Chondrocyte (in vitro differentiated cells): ENCODE results near the gene CASP4. TPM values are rescaled to one million over a fixed set of nuclear protein-coding genes. Genes with fewer than 3 reads are reported as not detected.
A peak's percentile ranks its signal among the peaks of the same experiment; 100 is the strongest.

Source experiments
- DNase-seq: peaks from one replicate; pipeline ENCODE4 v3.0.0; 2021; ENCODE audit warnings: mixed read lengths, low spot score
- H3K27ac Mint-ChIP-seq: one replicate; pipeline ENCODE4 v1.8.0; 2021; ENCODE audit warnings: mild to moderate bottlenecking, moderate library complexity, mixed read lengths; ENCODE audit not compliant: unreplicated experiment
- H3K27me3 Mint-ChIP-seq: 2 replicates; pipeline ENCODE4 v1.8.0; 2021; ENCODE audit warnings: low read depth, mixed read lengths
- H3K36me3 Mint-ChIP-seq: 2 replicates; pipeline ENCODE4 v1.8.0; 2021; ENCODE audit warnings: low read depth, mixed read lengths
- H3K4me1 Mint-ChIP-seq: 2 replicates; pipeline ENCODE4 v1.8.0; 2021; ENCODE audit warnings: low read depth, mild to moderate bottlenecking, mixed read lengths
- H3K4me3 Mint-ChIP-seq: one replicate; pipeline ENCODE4 v1.8.0; 2021; ENCODE audit warnings: mild to moderate bottlenecking, moderate library complexity, mixed read lengths; ENCODE audit not compliant: unreplicated experiment
- H3K9me3 Mint-ChIP-seq: 2 replicates; pipeline ENCODE4 v1.8.0; 2021; ENCODE audit warnings: low read depth, mixed read lengths
- total RNA-seq: library from RNA; stranded (reverse); gene quantifications from 3 replicates; pipeline ENCODE4 v1.2.1, GENCODE V29; 2021
- TF ChIP-seq, protein P1 (sequence below): fragments of 200-600 bp; sonication (generic); IDR thresholded peaks from 2 replicates; pipeline ENCODE4 v1.5.0; 2021; ENCODE audit warnings: antibody characterized with exemption, mild to moderate bottlenecking, moderate library complexity

CASP4 gene
- total RNA-seq, 1 donor from 2014 or later = 1.2 TPM

DNA sequence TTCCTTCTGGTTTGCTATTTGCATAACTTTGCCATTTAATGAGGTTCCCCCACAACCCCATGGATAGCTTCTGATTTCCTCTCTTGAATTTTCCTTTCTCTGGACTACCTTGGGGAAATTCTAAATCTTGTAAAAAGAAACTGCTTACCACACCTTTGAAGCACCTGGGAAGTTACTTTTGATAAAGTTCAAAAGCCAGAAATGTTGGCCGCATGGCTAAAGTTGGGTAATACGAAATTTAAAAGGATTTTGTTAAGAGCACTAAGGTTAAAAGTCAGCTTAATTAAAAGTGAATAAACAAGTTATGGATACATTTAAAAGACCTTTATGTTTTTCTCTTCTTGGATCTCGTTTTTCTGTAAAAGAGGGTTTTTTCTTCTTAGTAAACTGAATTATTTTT, 5.5 kb downstream of the CASP4 start:
- peaks cover 3% of the 10 kb centered on the region for H3K9me3 Mint-ChIP-seq
- no peaks in the 10 kb centered on the region for H3K27me3 Mint-ChIP-seq
- TF ChIP-seq, protein P1, sequence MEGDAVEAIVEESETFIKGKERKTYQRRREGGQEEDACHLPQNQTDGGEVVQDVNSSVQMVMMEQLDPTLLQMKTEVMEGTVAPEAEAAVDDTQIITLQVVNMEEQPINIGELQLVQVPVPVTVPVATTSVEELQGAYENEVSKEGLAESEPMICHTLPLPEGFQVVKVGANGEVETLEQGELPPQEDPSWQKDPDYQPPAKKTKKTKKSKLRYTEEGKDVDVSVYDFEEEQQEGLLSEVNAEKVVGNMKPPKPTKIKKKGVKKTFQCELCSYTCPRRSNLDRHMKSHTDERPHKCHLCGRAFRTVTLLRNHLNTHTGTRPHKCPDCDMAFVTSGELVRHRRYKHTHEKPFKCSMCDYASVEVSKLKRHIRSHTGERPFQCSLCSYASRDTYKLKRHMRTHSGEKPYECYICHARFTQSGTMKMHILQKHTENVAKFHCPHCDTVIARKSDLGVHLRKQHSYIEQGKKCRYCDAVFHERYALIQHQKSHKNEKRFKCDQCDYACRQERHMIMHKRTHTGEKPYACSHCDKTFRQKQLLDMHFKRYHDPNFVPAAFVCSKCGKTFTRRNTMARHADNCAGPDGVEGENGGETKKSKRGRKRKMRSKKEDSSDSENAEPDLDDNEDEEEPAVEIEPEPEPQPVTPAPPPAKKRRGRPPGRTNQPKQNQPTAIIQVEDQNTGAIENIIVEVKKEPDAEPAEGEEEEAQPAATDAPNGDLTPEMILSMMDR = no peak
- H3K4me3 Mint-ChIP-seq = no peak overlapping the region
- H3K36me3 Mint-ChIP-seq = no peaks in the 10 kb centered on the region
- H3K27ac Mint-ChIP-seq = no peak overlapping the region
- H3K4me1 Mint-ChIP-seq = peaks cover 5% of the 10 kb centered on the region
- DNase-seq = no peak

DNA sequence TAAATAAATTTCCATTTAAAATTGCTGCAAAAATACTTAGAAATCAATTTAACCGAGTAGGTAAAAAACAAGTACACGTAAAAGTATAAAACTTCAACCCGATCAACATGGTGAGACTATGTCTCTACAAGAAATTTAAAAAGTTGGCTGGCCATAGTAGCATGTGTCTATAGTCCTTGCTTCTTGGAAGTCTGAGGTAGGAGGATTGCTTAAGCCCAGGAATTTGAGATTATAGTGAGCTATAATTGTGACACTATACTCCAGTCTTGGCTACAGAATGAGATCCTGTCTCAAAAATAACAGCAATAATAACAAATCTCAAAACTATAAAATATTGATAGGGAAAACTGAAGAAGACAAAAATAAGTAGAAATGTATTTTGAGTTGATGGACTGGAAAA, 11.1 kb downstream of the CASP4 start:
- Mint-ChIP-seq H3K27ac (no peak overlapping the region), H3K9me3 (no peaks in the 10 kb centered on the region)

DNA sequence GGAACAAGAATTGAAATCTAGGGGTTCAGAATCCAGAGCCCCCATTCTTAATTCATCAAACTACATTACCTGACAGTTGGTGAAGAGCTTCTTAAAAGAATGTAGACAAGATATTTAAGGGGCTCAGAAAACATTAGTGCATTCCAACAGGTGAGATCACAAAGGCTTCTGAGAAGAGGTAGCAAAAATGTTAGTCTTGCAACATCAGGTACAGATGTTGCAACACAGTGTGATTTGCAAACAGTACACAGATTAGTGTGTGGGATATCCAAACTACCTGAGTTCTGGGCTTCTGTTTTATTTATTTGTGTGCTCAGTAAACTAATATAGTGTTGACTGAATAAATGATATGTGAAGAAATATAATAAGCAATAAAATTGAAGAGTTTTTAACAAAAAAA, 11.8 kb downstream of the CASP4 start:
- no peak for DNase-seq
- no peak overlapping the region for H3K27ac Mint-ChIP-seq
- H3K4me1 Mint-ChIP-seq = no peaks in the 10 kb centered on the region
- no peaks in the 10 kb centered on the region for H3K9me3 Mint-ChIP-seq
- H3K27me3 Mint-ChIP-seq = no peaks in the 10 kb centered on the region
- H3K4me3 Mint-ChIP-seq = no peak overlapping the region
- TF ChIP-seq, protein P1 = no peak
- no peaks in the 10 kb centered on the region for H3K36me3 Mint-ChIP-seq

More for the DNA sequence above, 11.1 kb downstream of the CASP4 start:
- Mint-ChIP-seq H3K4me3 (no peak overlapping the region), H3K27me3 (no peaks in the 10 kb centered on the region), H3K36me3 (no peaks in the 10 kb centered on the region), H3K4me1 (no peaks in the 10 kb centered on the region)
- no peak for DNase-seq
- TF ChIP-seq, protein P1 = no peak

DNA sequence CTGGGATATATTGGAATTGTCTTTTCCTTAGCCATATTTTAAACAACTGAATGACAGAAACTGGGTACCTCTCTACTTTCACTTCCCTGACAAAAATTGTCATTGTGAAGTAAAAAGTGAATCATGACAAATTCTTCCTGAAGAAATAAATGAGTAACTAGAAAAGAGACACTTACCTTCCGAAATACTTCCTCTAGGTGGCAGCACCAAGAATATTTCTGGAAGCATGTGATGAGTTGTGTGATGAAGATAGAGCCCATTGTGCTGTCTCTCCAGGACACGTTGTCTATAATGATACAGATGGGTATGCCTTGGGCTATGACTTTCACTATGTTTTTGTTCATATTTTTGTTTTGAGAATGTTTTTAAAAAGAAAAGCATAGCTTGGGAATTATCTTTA, 21.5 kb downstream of the CASP4 start:
- no peaks in the 10 kb centered on the region for H3K9me3 Mint-ChIP-seq
- H3K36me3 Mint-ChIP-seq = peaks cover 5% of the 10 kb centered on the region
- H3K4me1 Mint-ChIP-seq = no peaks in the 10 kb centered on the region
- no peak overlapping the region for H3K27ac Mint-ChIP-seq
- TF ChIP-seq, protein P1 = peak; percentile 80
- H3K4me3 Mint-ChIP-seq = no peak overlapping the region
- no peaks in the 10 kb centered on the region for H3K27me3 Mint-ChIP-seq
- no peak for DNase-seq

DNA sequence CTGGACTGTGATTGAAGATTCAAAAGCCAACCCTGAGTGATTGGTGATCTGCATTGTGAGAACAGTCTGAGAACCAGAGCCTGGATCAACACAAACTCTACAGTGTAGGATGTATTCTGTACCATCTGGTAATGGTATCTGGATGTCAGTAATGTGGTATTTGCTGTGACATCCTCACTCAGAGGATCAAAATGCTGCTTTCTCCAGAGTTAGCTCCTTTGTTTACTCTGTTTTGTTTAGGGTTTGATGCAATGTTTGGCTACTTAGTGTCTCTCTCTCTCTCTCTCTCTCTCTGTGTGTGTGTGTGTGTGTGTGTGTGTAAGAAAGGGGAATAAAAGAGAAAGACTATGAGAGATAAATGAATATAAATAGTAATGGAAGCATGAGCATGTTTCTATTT, 24.3 kb downstream of the CASP4 start:
- Mint-ChIP-seq H3K27me3 (peaks cover 2% of the 10 kb centered on the region), H3K4me1 (no peaks in the 10 kb centered on the region), H3K9me3 (no peaks in the 10 kb centered on the region), H3K36me3 (no peaks in the 10 kb centered on the region), H3K27ac (no peak overlapping the region), H3K4me3 (no peak overlapping the region)
- TF ChIP-seq, protein P1 = no peak
- no peak for DNase-seq
